Esophagus mucosa (tissue), 1 donor: ENCODE results near the gene SDCCAG8. TPM values are rescaled to one million over a fixed set of nuclear protein-coding genes. Genes with fewer than 3 reads are reported as not detected.

ENCODE experiments used
- ATAC-seq: fragments of 200-7000 bp; cut with Tn5 transposase; one replicate; pipeline ENCODE4 v1.9.1; 2020
- total RNA-seq: library from RNA; stranded (reverse); gene quantifications from one replicate; pipeline ENCODE4 v1.2.4, GENCODE V29; 2023
- donor health status: DM: yes; HTN: yes; CAD: no.

SDCCAG8 gene
- total RNA-seq, 1 donor from 2014 or later, result 30.1 TPM

- ATAC-seq, result no peak
Observed at GRCh38 chr1:243465738-243466137, 209.9 kb downstream of the SDCCAG8 start.

- no peak for ATAC-seq
Observed at GRCh38 chr1:243469497-243469896, 213.7 kb downstream of the SDCCAG8 start.

GRCh38 chr1:243470502-243470901 is 214.7 kb downstream of the SDCCAG8 start:
- ATAC-seq, result no peak

- no peak for ATAC-seq
Observed at GRCh38 chr1:243471026-243471685, 215.3 kb downstream of the SDCCAG8 start.

- ATAC-seq, result no peak
Observed at GRCh38 chr1:243471754-243472745, 216.2 kb downstream of the SDCCAG8 start.

- no peak for ATAC-seq
Observed at GRCh38 chr1:243473227-243474135, 217.6 kb downstream of the SDCCAG8 start.

GRCh38 chr1:243474136-243474881 is 218.5 kb downstream of the SDCCAG8 start:
- ATAC-seq, result peak; percentile 17

- no peak for ATAC-seq
Observed at GRCh38 chr1:243474906-243475305, 219.1 kb downstream of the SDCCAG8 start.

GRCh38 chr1:243475966-243476365 is 220.1 kb downstream of the SDCCAG8 start:
- ATAC-seq, result no peak

GRCh38 chr1:243477731-243478290 is 222.0 kb downstream of the SDCCAG8 start:
- no peak for ATAC-seq

GRCh38 chr1:243481101-243481500 is 225.3 kb downstream of the SDCCAG8 start:
- no peak for ATAC-seq

- peak; percentile 30 for ATAC-seq
Observed at GRCh38 chr1:243482141-243483022, 226.5 kb downstream of the SDCCAG8 start.

- ATAC-seq, result no peak
Observed at GRCh38 chr1:243483071-243483771, 227.4 kb downstream of the SDCCAG8 start.

GRCh38 chr1:243483952-243484351 is 228.1 kb downstream of the SDCCAG8 start:
- no peak for ATAC-seq

- no peak for ATAC-seq
Observed at GRCh38 chr1:243487036-243487648, 231.3 kb downstream of the SDCCAG8 start.

GRCh38 chr1:243487649-243488227 is 231.9 kb downstream of the SDCCAG8 start:
- ATAC-seq, result no peak

- ATAC-seq, result no peak
Observed at GRCh38 chr1:243488459-243489157, 232.8 kb downstream of the SDCCAG8 start.

- ATAC-seq, result no peak
Observed at GRCh38 chr1:243489158-243489527, 233.3 kb downstream of the SDCCAG8 start.
